SU-DHL-6 (cell line): ENCODE results near the gene PRKN.

Experiments used
- H2AFZ ChIP-seq: fragments of 200-600 bp; sonication (generic); 2 replicates; pipeline ENCODE4 v1.6.1; 2014; ENCODE audit warnings: low read depth, mild to moderate bottlenecking, moderate library complexity, mixed read lengths, antibody characterized with exemption, low read length; ENCODE audit not compliant: severe bottlenecking
- H3F3A ChIP-seq: fragments of 200-600 bp; shearing (Covaris generic); 2 replicates; pipeline ENCODE4 v1.6.0; 2016; ENCODE audit warnings: antibody characterized with exemption, mild to moderate bottlenecking; ENCODE audit not compliant: insufficient read depth
- H3K27ac ChIP-seq: fragments of 200-600 bp; sonication (generic); 2 replicates; pipeline ENCODE4 v1.5.1; 2016; ENCODE audit warnings: low read depth, mild to moderate bottlenecking, low read length, moderate library complexity, mixed read lengths
- H3K27me3 ChIP-seq: fragments of 200-600 bp; sonication (generic), shearing (Covaris generic); 2 replicates; pipeline ENCODE4 v1.6.0; 2014; ENCODE audit warnings: mild to moderate bottlenecking, low read length
- H3K36me3 ChIP-seq: fragments of 200-600 bp; sonication (generic); 2 replicates; pipeline ENCODE4 v1.6.1; 2014; ENCODE audit warnings: mild to moderate bottlenecking, low read length, mixed read lengths
- H3K4me2 ChIP-seq: fragments of 300-600, 200-600 bp; shearing (Covaris generic), sonication (generic); 2 replicates; pipeline ENCODE4 v1.6.0; 2014; ENCODE audit warnings: low read length, low read depth, mild to moderate bottlenecking; ENCODE audit not compliant: poor library complexity, severe bottlenecking
- H3K4me3 ChIP-seq: fragments of 200-600 bp; sonication (generic); 2 replicates; pipeline ENCODE4 v1.5.1; 2014; ENCODE audit warnings: antibody characterized with exemption, low read length, mild to moderate bottlenecking, mixed read lengths; ENCODE audit not compliant: insufficient read depth, poor library complexity, severe bottlenecking
- H3K79me2 ChIP-seq: fragments of 200-600 bp; sonication (generic); 2 replicates; pipeline ENCODE4 v1.6.1; 2014; ENCODE audit warnings: mild to moderate bottlenecking, low read length, moderate library complexity; ENCODE audit not compliant: insufficient read depth
- H3K9ac ChIP-seq: fragments of 200-600 bp; sonication (generic); 2 replicates; pipeline ENCODE4 v1.7.0; 2014; ENCODE audit warnings: mild to moderate bottlenecking, low read length
- H3K9me2 ChIP-seq: fragments of 200-600 bp; sonication (generic); replicated peaks from 2 replicates; pipeline ENCODE4 v1.6.1; 2014; ENCODE audit warnings: low read length; ENCODE audit not compliant: insufficient read depth
- H3K9me3 ChIP-seq: fragments of 200-600 bp; sonication (generic); 2 replicates; pipeline ENCODE4 v1.6.1; 2014; ENCODE audit warnings: low read length, mixed read lengths; ENCODE audit not compliant: insufficient read depth
- H4K20me1 ChIP-seq: fragments of 200-600 bp; sonication (generic); 2 replicates; pipeline ENCODE4 v1.6.1; 2014; ENCODE audit warnings: low read depth, mild to moderate bottlenecking, antibody characterized with exemption, low read length, moderate library complexity, mixed read lengths
- EZH2phosphoT487 ChIP-seq: fragments of 200-600 bp; sonication (generic), shearing (Covaris generic); conservative IDR thresholded peaks from 2 replicates; pipeline ENCODE4 v1.6.1; 2018; ENCODE audit warnings: mild to moderate bottlenecking, antibody characterized with exemption, low read length, moderate library complexity, mixed read lengths
- TF ChIP-seq, protein P1 (sequence below): fragments of 200-600 bp; sonication (generic); IDR thresholded peaks from one replicate; pipeline ENCODE4 v1.5.1; 2017; ENCODE audit warnings: antibody characterized with exemption, mild to moderate bottlenecking, low read length, moderate library complexity; ENCODE audit not compliant: insufficient read depth, poor library complexity, severe bottlenecking

Gene PRKN

DNA sequence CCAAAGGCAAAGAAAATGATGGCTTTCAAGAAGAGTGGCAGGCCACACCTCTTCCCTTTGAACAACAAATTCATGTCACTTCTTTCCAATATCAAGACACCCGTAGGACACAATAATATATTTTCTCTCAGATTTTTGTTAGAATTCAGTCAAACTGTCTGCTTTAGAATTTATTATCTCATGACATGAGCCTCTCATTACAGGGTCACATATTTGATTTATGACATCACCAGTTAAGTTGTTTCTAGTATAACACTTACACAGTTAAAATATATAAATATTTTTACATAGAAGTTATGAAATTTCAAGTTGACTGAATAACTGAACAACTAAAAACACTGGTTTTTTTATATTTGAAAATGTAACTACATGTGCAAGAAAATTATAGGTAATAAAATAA is 1133.2 kb downstream of the PRKN start:
- no peak overlapping the region for H3K27ac ChIP-seq
- TF ChIP-seq, protein P1, sequence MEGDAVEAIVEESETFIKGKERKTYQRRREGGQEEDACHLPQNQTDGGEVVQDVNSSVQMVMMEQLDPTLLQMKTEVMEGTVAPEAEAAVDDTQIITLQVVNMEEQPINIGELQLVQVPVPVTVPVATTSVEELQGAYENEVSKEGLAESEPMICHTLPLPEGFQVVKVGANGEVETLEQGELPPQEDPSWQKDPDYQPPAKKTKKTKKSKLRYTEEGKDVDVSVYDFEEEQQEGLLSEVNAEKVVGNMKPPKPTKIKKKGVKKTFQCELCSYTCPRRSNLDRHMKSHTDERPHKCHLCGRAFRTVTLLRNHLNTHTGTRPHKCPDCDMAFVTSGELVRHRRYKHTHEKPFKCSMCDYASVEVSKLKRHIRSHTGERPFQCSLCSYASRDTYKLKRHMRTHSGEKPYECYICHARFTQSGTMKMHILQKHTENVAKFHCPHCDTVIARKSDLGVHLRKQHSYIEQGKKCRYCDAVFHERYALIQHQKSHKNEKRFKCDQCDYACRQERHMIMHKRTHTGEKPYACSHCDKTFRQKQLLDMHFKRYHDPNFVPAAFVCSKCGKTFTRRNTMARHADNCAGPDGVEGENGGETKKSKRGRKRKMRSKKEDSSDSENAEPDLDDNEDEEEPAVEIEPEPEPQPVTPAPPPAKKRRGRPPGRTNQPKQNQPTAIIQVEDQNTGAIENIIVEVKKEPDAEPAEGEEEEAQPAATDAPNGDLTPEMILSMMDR, result no peak
- no peak for TF ChIP-seq EZH2phosphoT487

DNA sequence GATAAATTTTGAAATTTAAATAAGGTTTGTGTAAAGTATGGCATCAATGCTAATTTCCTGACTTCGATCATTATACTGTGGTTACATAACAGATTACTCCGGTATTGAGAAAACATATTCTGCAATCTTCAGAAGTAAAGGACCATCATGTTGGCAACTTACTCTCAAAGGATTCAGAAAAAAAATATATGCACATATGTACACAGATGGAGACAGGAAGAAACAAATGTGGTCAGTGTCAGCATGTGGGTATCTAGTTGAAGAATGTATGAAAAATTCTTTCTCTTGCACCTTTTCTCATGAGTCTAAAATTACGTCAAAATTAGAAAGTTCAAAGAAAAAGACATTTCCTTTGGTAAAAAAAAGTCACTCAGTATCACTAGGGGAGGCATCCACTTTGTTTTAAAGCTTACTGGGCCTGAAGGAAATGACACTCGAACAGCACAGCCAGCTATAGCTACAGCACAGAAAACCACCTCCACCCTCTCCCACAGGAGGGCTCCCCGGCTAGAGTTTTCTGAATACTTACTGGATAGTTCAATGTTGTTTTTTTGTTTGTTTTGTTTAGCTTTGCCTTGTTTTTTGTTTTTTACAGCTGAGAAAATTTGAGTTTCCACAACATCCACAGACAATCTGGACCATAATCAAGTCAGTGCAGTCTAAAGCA is 1136.5 kb downstream of the PRKN start:
- H3K27me3 ChIP-seq, result no peaks in the 10 kb centered on the region
- no peak overlapping the region for H3K9ac ChIP-seq
- H3K9me3 ChIP-seq, result no peaks in the 10 kb centered on the region
- H4K20me1 ChIP-seq, result no peaks in the 10 kb centered on the region
- H3K36me3 ChIP-seq, result no peaks in the 10 kb centered on the region
- no peak for TF ChIP-seq EZH2phosphoT487
- TF ChIP-seq, protein P1, result no peak
- H3F3A ChIP-seq, result no peaks in the 10 kb centered on the region
- no peak overlapping the region for H2AFZ ChIP-seq
- H3K4me3 ChIP-seq, result no peak overlapping the region
- no peak overlapping the region for H3K4me2 ChIP-seq
- no peaks in the 10 kb centered on the region for H3K79me2 ChIP-seq
- no peak overlapping the region for H3K27ac ChIP-seq
- no peaks in the 10 kb centered on the region for H3K9me2 ChIP-seq

More for the DNA sequence above, 1133.2 kb downstream of the PRKN start:
- no peaks in the 10 kb centered on the region for H3K79me2 ChIP-seq
- no peaks in the 10 kb centered on the region for H3F3A ChIP-seq
- no peaks in the 10 kb centered on the region for H3K36me3 ChIP-seq
- H3K9me2 ChIP-seq, result no peaks in the 10 kb centered on the region
- no peak overlapping the region for H2AFZ ChIP-seq
- H3K4me3 ChIP-seq, result no peak overlapping the region
- no peaks in the 10 kb centered on the region for H4K20me1 ChIP-seq
- H3K9me3 ChIP-seq, result no peaks in the 10 kb centered on the region
- no peak overlapping the region for H3K4me2 ChIP-seq
- H3K9ac ChIP-seq, result no peak overlapping the region
- H3K27me3 ChIP-seq, result no peaks in the 10 kb centered on the region

DNA sequence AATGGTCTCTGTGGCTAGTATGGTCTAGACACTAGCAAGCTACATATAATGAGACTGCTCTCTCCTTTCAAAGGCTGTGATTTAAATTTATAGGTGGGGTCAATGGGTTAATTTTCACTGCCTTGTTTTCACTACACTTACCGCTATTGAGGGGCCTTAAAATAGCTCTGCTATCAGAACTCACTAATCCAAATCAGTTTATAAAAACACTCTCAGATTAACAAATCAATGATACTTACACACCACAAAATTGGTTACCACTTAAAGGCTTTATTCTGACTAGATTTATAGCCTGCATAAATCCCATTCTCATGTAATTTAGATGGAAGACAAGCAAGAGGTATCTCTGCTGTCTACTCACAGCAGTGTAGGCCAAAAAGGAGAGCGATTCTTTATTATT is 1140.7 kb downstream of the PRKN start:
- Histone ChIP-seq H3K4me2 (no peak overlapping the region), H3K9me3 (no peaks in the 10 kb centered on the region), H3F3A (no peaks in the 10 kb centered on the region), H3K27me3 (no peaks in the 10 kb centered on the region), H3K27ac (no peak overlapping the region), H3K36me3 (no peaks in the 10 kb centered on the region), H3K9me2 (no peaks in the 10 kb centered on the region), H3K9ac (no peak overlapping the region), H3K4me3 (no peak overlapping the region), H3K79me2 (no peaks in the 10 kb centered on the region), H4K20me1 (no peaks in the 10 kb centered on the region), H2AFZ (no peak overlapping the region)
- TF ChIP-seq EZH2phosphoT487, result no peak
- TF ChIP-seq, protein P1, result no peak
